ENCODE data around the gene AFF3.

Gene AFF3

GRCh38 chr2:100043891-100044255 is 98.5 kb downstream of the AFF3 start:
- WGBS (ENCODE audit: extremely low coverage, insufficient coverage, insufficient read length) = no CpG with 5 or more reads among the region's 8 CpGs
- no peak overlapping the region for H4K8ac ChIP-seq (ENCODE audit: low read depth, low read length)

GRCh38 chr2:100043081-100043890 is 99.1 kb downstream of the AFF3 start:
- Histone ChIP-seq H4K12ac (ENCODE audit: low read depth, low read length) (no peak overlapping the region), H3K79me2 (ENCODE audit: control insufficient read depth, insufficient read depth, low read length, poor library complexity) (no peaks in the 10 kb centered on the region), H3K23ac (ENCODE audit: low read length) (no peak overlapping the region), H3K4me3 (ENCODE audit: low read depth, low read length) (no peak overlapping the region), H3K36me3 (ENCODE audit: control insufficient read depth in 1 of 2, insufficient read depth in 2 of 2, low read length in 2 of 2) (no peaks in the 10 kb centered on the region), H2BK5ac (ENCODE audit: low read depth, low read length, poor library complexity) (no peak overlapping the region), H3K14ac (ENCODE audit: low read length) (no peak overlapping the region), H3K9me3 (ENCODE audit: insufficient read depth, low read depth, low read length) (no peaks in the 10 kb centered on the region), H2BK120ac (ENCODE audit: insufficient read depth, low read length, poor library complexity) (no peak overlapping the region), H2AK5ac (ENCODE audit: low read length) (no peak overlapping the region), H4K91ac (ENCODE audit: low read depth, low read length) (no peak overlapping the region), H3K27ac (ENCODE audit: low read depth, low read length) (no peak overlapping the region), H2BK12ac (ENCODE audit: low read length) (no peak overlapping the region), H3K4me1 (ENCODE audit: control insufficient read depth in 1 of 2, insufficient read depth in 2 of 2, low read length in 2 of 2) (no peaks in the 10 kb centered on the region), H4K8ac (ENCODE audit: low read depth, low read length) (no peak overlapping the region), H2AFZ (ENCODE audit: insufficient read depth, low read length, poor library complexity) (no peak overlapping the region), H3K79me1 (ENCODE audit: low read length) (no peaks in the 10 kb centered on the region), H3K9ac (ENCODE audit: low read length) (no peak overlapping the region), H3K4ac (ENCODE audit: low read depth, low read length) (no peak overlapping the region), H3K18ac (ENCODE audit: low read length) (no peak overlapping the region), H3K27me3 (ENCODE audit: insufficient read depth, low read length) (no peaks in the 10 kb centered on the region), H3K4me2 (ENCODE audit: low read length) (no peak overlapping the region)
- no CpG with 5 or more reads among the region's 7 CpGs for WGBS (ENCODE audit: extremely low coverage, insufficient coverage, insufficient read length)
- DNase-seq = no peak

More at GRCh38 chr2:100043891-100044255, 98.5 kb downstream of the AFF3 start:
- no peak overlapping the region for H4K91ac ChIP-seq (ENCODE audit: low read depth, low read length)
- H3K4me3 ChIP-seq (ENCODE audit: low read depth, low read length) = no peak overlapping the region
- no peak overlapping the region for H2AK5ac ChIP-seq (ENCODE audit: low read length)
- no peaks in the 10 kb centered on the region for H3K9me3 ChIP-seq (ENCODE audit: insufficient read depth, low read depth, low read length)
- no peak overlapping the region for H3K23ac ChIP-seq (ENCODE audit: low read length)
- H3K79me2 ChIP-seq (ENCODE audit: control insufficient read depth, insufficient read depth, low read length, poor library complexity) = no peaks in the 10 kb centered on the region
- no peak for DNase-seq
- no peaks in the 10 kb centered on the region for H3K79me1 ChIP-seq (ENCODE audit: low read length)
- no peaks in the 10 kb centered on the region for H3K36me3 ChIP-seq (ENCODE audit: control insufficient read depth in 1 of 2, insufficient read depth in 2 of 2, low read length in 2 of 2)
- H3K18ac ChIP-seq (ENCODE audit: low read length) = no peak overlapping the region
- H2BK12ac ChIP-seq (ENCODE audit: low read length) = no peak overlapping the region
- H3K4me2 ChIP-seq (ENCODE audit: low read length) = no peak overlapping the region
- no peak overlapping the region for H3K4ac ChIP-seq (ENCODE audit: low read depth, low read length)
- H3K27me3 ChIP-seq (ENCODE audit: insufficient read depth, low read length) = no peaks in the 10 kb centered on the region
- H3K4me1 ChIP-seq (ENCODE audit: control insufficient read depth in 1 of 2, insufficient read depth in 2 of 2, low read length in 2 of 2) = no peaks in the 10 kb centered on the region
- no peak overlapping the region for H2BK120ac ChIP-seq (ENCODE audit: insufficient read depth, low read length, poor library complexity)
- no peak overlapping the region for H3K14ac ChIP-seq (ENCODE audit: low read length)
- no peak overlapping the region for H3K27ac ChIP-seq (ENCODE audit: low read depth, low read length)
- no peak overlapping the region for H2AFZ ChIP-seq (ENCODE audit: insufficient read depth, low read length, poor library complexity)
- H2BK5ac ChIP-seq (ENCODE audit: low read depth, low read length, poor library complexity) = no peak overlapping the region
- H3K9ac ChIP-seq (ENCODE audit: low read length) = no peak overlapping the region
- no peak overlapping the region for H4K12ac ChIP-seq (ENCODE audit: low read depth, low read length)

- H3K18ac ChIP-seq (ENCODE audit: low read length) = no peak overlapping the region
- no peaks in the 10 kb centered on the region for H3K79me2 ChIP-seq (ENCODE audit: control insufficient read depth, insufficient read depth, low read length, poor library complexity)
- H2AFZ ChIP-seq (ENCODE audit: insufficient read depth, low read length, poor library complexity) = no peak overlapping the region
- no peaks in the 10 kb centered on the region for H3K9me3 ChIP-seq (ENCODE audit: insufficient read depth, low read depth, low read length)
- no peak overlapping the region for H2AK5ac ChIP-seq (ENCODE audit: low read length)
- H3K27me3 ChIP-seq (ENCODE audit: insufficient read depth, low read length) = no peaks in the 10 kb centered on the region
- no peak overlapping the region for H2BK5ac ChIP-seq (ENCODE audit: low read depth, low read length, poor library complexity)
- no peak overlapping the region for H3K23ac ChIP-seq (ENCODE audit: low read length)
- no CpG with 5 or more reads among the region's 3 CpGs for WGBS (ENCODE audit: extremely low coverage, insufficient coverage, insufficient read length)
- no peaks in the 10 kb centered on the region for H3K4me1 ChIP-seq (ENCODE audit: control insufficient read depth in 1 of 2, insufficient read depth in 2 of 2, low read length in 2 of 2)
- H3K79me1 ChIP-seq (ENCODE audit: low read length) = no peaks in the 10 kb centered on the region
- no peak overlapping the region for H3K4me2 ChIP-seq (ENCODE audit: low read length)
- no peak overlapping the region for H2BK120ac ChIP-seq (ENCODE audit: insufficient read depth, low read length, poor library complexity)
- no peak overlapping the region for H3K4ac ChIP-seq (ENCODE audit: low read depth, low read length)
- no peak overlapping the region for H4K91ac ChIP-seq (ENCODE audit: low read depth, low read length)
- H3K9ac ChIP-seq (ENCODE audit: low read length) = no peak overlapping the region
- H3K14ac ChIP-seq (ENCODE audit: low read length) = no peak overlapping the region
- no peak overlapping the region for H2BK12ac ChIP-seq (ENCODE audit: low read length)
- H3K36me3 ChIP-seq (ENCODE audit: control insufficient read depth in 1 of 2, insufficient read depth in 2 of 2, low read length in 2 of 2) = no peaks in the 10 kb centered on the region
- no peak overlapping the region for H4K8ac ChIP-seq (ENCODE audit: low read depth, low read length)
- no peak overlapping the region for H4K12ac ChIP-seq (ENCODE audit: low read depth, low read length)
- no peak for DNase-seq
- no peak overlapping the region for H3K27ac ChIP-seq (ENCODE audit: low read depth, low read length)
- H3K4me3 ChIP-seq (ENCODE audit: low read depth, low read length) = no peak overlapping the region
These were observed 99.8 kb downstream of the AFF3 start for GRCh38 chr2:100042562-100042961.

- H3K9ac ChIP-seq (ENCODE audit: low read length) = no peak overlapping the region
- no peaks in the 10 kb centered on the region for H3K27me3 ChIP-seq (ENCODE audit: insufficient read depth, low read length)
- H3K4ac ChIP-seq (ENCODE audit: low read depth, low read length) = no peak overlapping the region
- no peak overlapping the region for H4K91ac ChIP-seq (ENCODE audit: low read depth, low read length)
- no peak overlapping the region for H4K12ac ChIP-seq (ENCODE audit: low read depth, low read length)
- H3K18ac ChIP-seq (ENCODE audit: low read length) = no peak overlapping the region
- no peak overlapping the region for H2AFZ ChIP-seq (ENCODE audit: insufficient read depth, low read length, poor library complexity)
- no peaks in the 10 kb centered on the region for H3K4me1 ChIP-seq (ENCODE audit: control insufficient read depth in 1 of 2, insufficient read depth in 2 of 2, low read length in 2 of 2)
- no peak overlapping the region for H2BK120ac ChIP-seq (ENCODE audit: insufficient read depth, low read length, poor library complexity)
- WGBS (ENCODE audit: extremely low coverage, insufficient coverage, insufficient read length) = no CpG with 5 or more reads among the region's 12 CpGs
- H2BK5ac ChIP-seq (ENCODE audit: low read depth, low read length, poor library complexity) = no peak overlapping the region
- no peaks in the 10 kb centered on the region for H3K79me1 ChIP-seq (ENCODE audit: low read length)
- H3K79me2 ChIP-seq (ENCODE audit: control insufficient read depth, insufficient read depth, low read length, poor library complexity) = no peaks in the 10 kb centered on the region
- no peak for DNase-seq
- no peak overlapping the region for H3K23ac ChIP-seq (ENCODE audit: low read length)
- no peak overlapping the region for H3K4me2 ChIP-seq (ENCODE audit: low read length)
- no peak overlapping the region for H3K4me3 ChIP-seq (ENCODE audit: low read depth, low read length)
- no peak overlapping the region for H3K27ac ChIP-seq (ENCODE audit: low read depth, low read length)
- H3K14ac ChIP-seq (ENCODE audit: low read length) = no peak overlapping the region
- no peaks in the 10 kb centered on the region for H3K9me3 ChIP-seq (ENCODE audit: insufficient read depth, low read depth, low read length)
- no peak overlapping the region for H2BK12ac ChIP-seq (ENCODE audit: low read length)
- no peaks in the 10 kb centered on the region for H3K36me3 ChIP-seq (ENCODE audit: control insufficient read depth in 1 of 2, insufficient read depth in 2 of 2, low read length in 2 of 2)
- no peak overlapping the region for H4K8ac ChIP-seq (ENCODE audit: low read depth, low read length)
- no peak overlapping the region for H2AK5ac ChIP-seq (ENCODE audit: low read length)
These were observed 100.4 kb downstream of the AFF3 start for GRCh38 chr2:100041946-100042345.
